Spinal cord (tissue), 10 donors: ENCODE data around the gene TLK2. TPM values are rescaled to one million over a fixed set of nuclear protein-coding genes. Genes with fewer than 3 reads are reported as not detected.
"Not testable (repeated sequence)": the region's sequence is repeated elsewhere in the genome, so short reads cannot be mapped to it uniquely, and the experiment has no call there.

Source experiments
- DNase-seq, 6 donors: peaks; one replicate each; pipeline versions ENCODE4 v3.0.0 to v3.0.0-alpha.2; 2013 to 2015; ENCODE audit warnings: low spot score in 6 of 6, low read depth in 4 of 6
- H3K27ac ChIP-seq: one replicate; pipeline ENCODE4 v1.5.1; 2013; ENCODE audit warnings: low read depth, low read length, control low read depth
- H3K27me3 ChIP-seq: one replicate; pipeline ENCODE4 v1.6.1; 2013; ENCODE audit warnings: low read length; ENCODE audit not compliant: control insufficient read depth, insufficient read depth
- H3K36me3 ChIP-seq: one replicate; pipeline ENCODE4 v1.6.1; 2013; ENCODE audit warnings: low read length; ENCODE audit not compliant: control insufficient read depth, insufficient read depth
- H3K4me1 ChIP-seq: one replicate; pipeline ENCODE4 v1.6.1; 2013; ENCODE audit warnings: low read length; ENCODE audit not compliant: control insufficient read depth, insufficient read depth
- H3K4me3 ChIP-seq: one replicate; pipeline ENCODE4 v1.5.1; 2013; ENCODE audit warnings: low read depth, low read length, control low read depth
- H3K9me3 ChIP-seq: one replicate; pipeline ENCODE4 v1.6.1; 2013; ENCODE audit warnings: low read length; ENCODE audit not compliant: control insufficient read depth, insufficient read depth
- WGBS: methylation state at CpG from one replicate; pipeline ENCODE4 v1.1.5; 2013; ENCODE audit warnings: missing lambda C conversion rate; ENCODE audit not compliant: insufficient coverage; 5-methylcytosine and 5-hydroxymethylcytosine counted together
- polyA plus RNA-seq, 2 donors: library from polyadenylated mRNA; unstranded; fragments of 120-200 nt; gene quantifications; one replicate each; pipeline ENCODE4 v1.2.1, GENCODE V29; 2013; ENCODE audit not compliant: insufficient read length in 2 of 2
- total RNA-seq, 2 donors: library from RNA; depleted of rRNA in 1 of 2; stranded (reverse); fragments of 120-200 nt in 1 of 2; fragments of >200 nt in 1 of 2; gene quantifications; one replicate each; pipeline versions ENCODE4 v1.2.3 to v1.2.4, GENCODE V29; 2013 to 2014
- donor health status: healthy.

TLK2 gene
- total and polyA plus RNA-seq, 4 donors = 53.4 to 65.5 (median 54.9) TPM

DNA sequence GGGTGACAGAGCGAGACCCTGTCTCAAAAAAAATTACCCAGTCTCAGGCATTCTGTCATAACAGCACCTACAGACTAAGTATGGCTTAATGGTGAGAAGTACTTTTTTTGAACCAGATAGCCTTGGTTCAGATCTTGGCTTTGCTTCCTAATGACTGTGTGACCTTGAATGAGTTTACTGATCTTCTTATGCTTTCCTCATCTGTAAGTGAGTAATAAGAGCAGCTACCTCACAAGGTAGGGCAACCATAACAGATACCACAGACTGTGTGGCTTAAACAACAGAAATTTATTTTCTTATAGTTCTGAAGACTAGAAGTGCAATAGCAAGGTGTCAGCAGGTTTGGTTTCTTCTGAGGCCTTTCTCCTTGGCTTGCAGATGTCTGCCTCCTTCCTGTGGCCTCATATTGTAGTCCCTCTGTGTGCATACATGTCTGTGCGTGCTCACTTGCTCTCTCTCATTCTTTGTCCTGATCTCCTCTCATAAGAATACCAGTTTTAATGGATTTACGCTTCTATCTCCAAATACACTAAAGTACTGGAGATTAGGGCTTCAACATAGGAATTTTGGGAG, 31.7 kb downstream of the TLK2 start:
- H3K36me3 ChIP-seq, H3K4me3 ChIP-seq, H3K27me3 ChIP-seq, H3K27ac ChIP-seq, H3K9me3 ChIP-seq, DNase-seq, H3K4me1 ChIP-seq: not testable (repeated sequence)
- no CpG with 5 or more reads among the region's 3 CpGs for WGBS

DNA sequence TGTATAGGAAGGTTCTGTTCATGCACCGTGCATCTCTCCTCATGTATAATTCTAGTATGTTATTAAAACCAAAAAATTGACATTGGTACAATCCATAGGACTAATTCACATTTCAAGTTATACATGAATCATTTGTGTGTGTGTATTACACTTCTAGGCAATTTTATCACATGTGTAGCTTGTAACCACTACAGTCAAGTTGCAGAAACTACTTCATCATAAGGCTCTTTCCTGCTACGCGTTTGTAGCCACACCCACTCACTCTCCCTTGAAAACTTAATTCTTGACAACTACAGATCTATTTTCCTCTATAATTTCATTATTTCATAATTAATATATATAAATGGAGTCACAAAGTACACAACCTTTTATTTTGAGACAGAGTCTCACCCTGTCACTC, 32.4 kb downstream of the TLK2 start:
- not testable (repeated sequence) for DNase-seq, H3K27ac ChIP-seq, H3K4me3 ChIP-seq, H3K4me1 ChIP-seq, H3K27me3 ChIP-seq, H3K9me3 ChIP-seq, H3K36me3 ChIP-seq
- WGBS = no CpG with 5 or more reads among the region's 3 CpGs

DNA sequence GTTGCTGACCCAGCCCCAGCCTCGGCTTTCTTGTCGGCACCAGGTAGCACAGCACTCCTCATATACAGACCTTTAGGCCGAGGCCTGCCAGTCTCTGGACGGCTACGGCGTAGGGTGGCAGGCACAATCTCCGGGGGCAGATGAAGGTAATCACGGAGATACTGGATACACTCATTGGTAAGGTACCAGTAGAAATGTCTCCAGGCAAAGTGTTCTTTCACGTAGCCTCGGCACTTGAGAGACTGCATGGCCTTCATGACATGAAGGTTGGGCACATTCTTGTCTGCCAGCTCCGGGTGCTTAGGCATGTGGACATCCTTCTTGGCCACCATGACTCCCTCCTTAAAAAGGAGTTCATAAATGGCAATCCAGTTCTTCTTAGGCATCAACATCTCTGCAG, 37.8 kb downstream of the TLK2 start:
- H3K27ac ChIP-seq, H3K4me3 ChIP-seq, DNase-seq, H3K9me3 ChIP-seq, H3K27me3 ChIP-seq, H3K4me1 ChIP-seq, H3K36me3 ChIP-seq: not testable (repeated sequence)
- no CpG with 5 or more reads among the region's 11 CpGs for WGBS

DNA sequence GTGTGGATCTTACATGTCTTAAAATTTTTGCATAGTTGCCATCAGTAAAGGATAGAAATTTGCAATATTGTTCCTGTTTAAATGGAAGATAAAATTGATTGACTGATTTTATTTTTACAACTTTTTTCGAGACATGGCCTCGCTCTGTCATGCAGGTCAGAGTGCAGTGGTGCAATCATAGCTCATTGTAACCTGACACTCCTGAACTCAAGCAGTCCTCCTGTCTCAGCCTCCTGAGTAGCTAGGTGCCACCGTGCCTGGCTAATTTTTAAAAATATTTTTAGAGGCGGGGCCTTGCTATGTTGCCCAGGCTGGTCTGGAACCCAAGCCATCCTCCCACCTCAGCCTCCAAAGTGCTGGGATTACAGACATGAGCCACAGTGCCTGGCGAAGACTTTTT, 42.7 kb downstream of the TLK2 start:
- H3K27me3 ChIP-seq, H3K36me3 ChIP-seq, H3K4me3 ChIP-seq, H3K27ac ChIP-seq, DNase-seq, H3K9me3 ChIP-seq, H3K4me1 ChIP-seq: not testable (repeated sequence)
- WGBS = 94% methylated on average over 2 of the region's 5 CpGs

DNA sequence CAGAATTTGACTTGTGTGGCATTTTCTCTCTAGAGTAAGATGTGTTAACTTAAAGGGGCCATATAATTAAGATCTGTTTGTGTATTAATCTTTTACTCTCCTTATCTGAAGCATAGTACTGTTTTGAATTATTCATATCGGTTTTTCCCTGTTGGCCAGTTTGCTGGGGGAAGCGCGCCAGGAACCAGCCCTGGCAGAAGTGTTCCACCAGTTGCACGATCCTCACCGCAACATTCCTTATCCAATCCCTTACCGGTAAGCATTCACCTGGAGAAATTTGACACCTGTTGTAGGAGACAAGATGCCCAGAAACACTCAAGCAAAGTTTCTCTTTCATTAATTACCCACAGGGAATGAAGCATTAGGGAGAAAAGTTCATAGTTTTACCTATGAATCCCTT, 45.5 kb downstream of the TLK2 start:
- WGBS = no CpG with 5 or more reads among the region's 6 CpGs
- H3K4me1 ChIP-seq, DNase-seq: not testable (repeated sequence)

DNA sequence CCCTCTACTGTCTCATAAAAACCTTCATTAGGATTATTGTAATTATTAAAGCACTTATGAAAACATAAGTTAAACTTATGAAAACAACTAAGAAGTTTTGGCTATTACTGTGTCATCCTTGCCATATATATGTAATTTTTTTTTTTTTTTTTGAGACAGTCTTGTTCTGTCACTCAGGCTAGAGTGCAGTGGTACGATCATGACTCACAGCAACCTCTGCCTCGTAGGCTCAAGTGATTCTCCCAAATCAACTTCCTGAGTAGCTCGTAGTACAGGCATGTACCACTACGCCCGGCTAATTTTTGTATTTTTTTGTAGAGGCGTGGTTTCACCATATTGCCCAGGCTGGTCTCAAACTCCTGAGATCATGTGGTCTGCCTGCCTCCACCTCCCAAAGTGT, 46.7 kb downstream of the TLK2 start:
- not testable (repeated sequence) for DNase-seq, H3K27ac ChIP-seq, H3K4me3 ChIP-seq, H3K4me1 ChIP-seq, H3K27me3 ChIP-seq, H3K36me3 ChIP-seq, H3K9me3 ChIP-seq
- WGBS = no CpG with 5 or more reads among the region's 6 CpGs

More for the DNA sequence above, 45.5 kb downstream of the TLK2 start:
- H3K4me3 ChIP-seq, H3K9me3 ChIP-seq, H3K27me3 ChIP-seq, H3K27ac ChIP-seq, H3K36me3 ChIP-seq: not testable (repeated sequence)

DNA sequence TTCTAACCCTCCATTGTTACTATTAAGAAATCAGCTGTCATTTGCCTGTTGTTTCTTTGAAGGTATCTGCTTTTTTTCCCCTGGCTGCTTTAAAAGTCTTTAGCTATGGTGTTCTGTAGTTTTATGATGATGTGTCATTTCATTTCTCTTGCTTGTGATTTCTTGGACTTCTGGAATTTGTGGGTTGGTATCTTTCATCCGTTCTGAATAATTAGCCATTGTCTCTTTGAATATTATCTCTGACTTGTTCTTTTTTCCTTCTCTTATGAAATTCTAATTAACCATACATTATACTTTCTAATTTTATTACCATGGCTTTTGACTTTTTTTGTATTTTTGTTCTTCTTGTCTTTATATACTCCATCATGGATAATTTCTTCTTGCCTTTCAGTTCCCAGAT, 52.3 kb downstream of the TLK2 start:
- not testable (repeated sequence) for H3K9me3 ChIP-seq, H3K36me3 ChIP-seq, DNase-seq, H3K4me3 ChIP-seq, H3K27ac ChIP-seq, H3K4me1 ChIP-seq, H3K27me3 ChIP-seq
- WGBS = no CpG with 5 or more reads among the region's 1 CpG

DNA sequence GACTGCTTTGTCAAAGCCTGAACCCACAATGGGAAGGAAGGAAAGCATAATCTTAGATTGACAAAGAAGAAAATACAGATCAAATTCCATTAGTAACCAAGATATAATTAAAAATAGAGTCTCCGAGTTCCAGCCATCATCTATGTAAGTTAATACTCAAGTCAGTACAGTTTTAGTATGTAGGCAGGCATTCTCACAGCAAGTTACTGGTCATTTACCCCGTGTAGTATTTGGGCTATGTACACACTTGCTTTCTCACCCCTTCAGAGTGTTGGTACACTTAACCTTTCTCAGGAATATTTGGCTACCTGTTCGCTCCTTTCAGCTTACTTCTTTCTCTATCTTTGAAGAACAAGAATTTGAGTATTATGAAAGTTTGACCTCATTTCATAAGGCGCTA, 57.9 kb downstream of the TLK2 start:
- H3K27me3 ChIP-seq, H3K36me3 ChIP-seq, H3K27ac ChIP-seq, H3K9me3 ChIP-seq, DNase-seq, H3K4me1 ChIP-seq, H3K4me3 ChIP-seq: not testable (repeated sequence)
- WGBS = no CpG with 5 or more reads among the region's 4 CpGs

DNA sequence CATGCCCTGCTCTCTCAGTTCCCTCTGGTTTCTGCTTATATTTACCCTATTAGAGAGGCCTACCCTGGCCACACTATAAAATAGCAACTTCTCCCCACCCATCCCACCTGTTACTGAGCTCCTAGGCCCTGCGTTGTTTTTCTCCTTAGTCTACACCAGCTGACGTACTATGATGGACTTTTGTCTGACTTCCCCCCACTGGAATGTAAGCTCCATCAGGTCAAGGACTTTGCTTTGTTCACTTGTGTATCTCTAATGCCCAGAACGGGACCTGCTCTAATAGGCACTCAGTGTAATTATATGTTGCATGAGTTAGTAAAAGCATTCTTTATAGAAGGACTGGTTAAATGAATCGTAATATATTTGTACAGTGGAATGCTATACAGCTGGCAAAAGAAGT, 62.4 kb downstream of the TLK2 start:
- not testable (repeated sequence) for H3K9me3 ChIP-seq, H3K36me3 ChIP-seq, DNase-seq, H3K27me3 ChIP-seq, H3K4me3 ChIP-seq, H3K27ac ChIP-seq, H3K4me1 ChIP-seq
- 100% methylated on average over 3 of the region's 4 CpGs for WGBS

DNA sequence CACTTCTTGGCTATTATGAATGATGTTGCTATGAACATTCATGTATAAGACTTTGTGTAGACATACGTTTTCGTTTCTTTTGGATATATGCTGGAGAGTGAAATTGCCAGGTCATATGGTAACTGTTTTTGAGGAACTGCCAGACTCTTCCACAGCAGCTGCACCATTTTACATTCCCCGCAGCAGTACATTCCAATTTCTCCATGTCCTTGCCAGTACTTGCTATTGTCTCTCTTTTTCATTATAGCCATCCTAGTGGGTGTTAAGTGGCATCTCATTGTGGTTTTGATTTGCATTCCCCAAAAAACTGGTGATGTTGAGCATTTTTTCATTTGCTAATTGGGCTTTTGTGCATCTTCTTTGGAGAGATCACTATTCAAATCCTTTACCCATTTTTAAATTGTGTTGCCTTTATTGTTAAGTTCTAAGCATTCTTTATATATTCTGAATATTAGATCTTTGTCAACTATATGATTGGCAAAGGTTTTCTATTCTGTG, 64.7 kb downstream of the TLK2 start:
- not testable (repeated sequence) for H3K4me1 ChIP-seq, H3K36me3 ChIP-seq, H3K27me3 ChIP-seq, H3K4me3 ChIP-seq, H3K9me3 ChIP-seq, H3K27ac ChIP-seq
- peak in 1 of 6 donors; percentile 13 for DNase-seq
- WGBS = no CpG with 5 or more reads among the region's 3 CpGs
